Endodermal cell (in vitro differentiated cells): Measurements from ENCODE around the gene XG. TPM values are rescaled to one million over a fixed set of nuclear protein-coding genes. Genes with fewer than 3 reads are reported as not detected.

Experiments used
- DNase-seq: peaks from one replicate; pipeline ENCODE4 v3.0.0-alpha.2; 2017
- H3K27ac ChIP-seq: 2 replicates; pipeline ENCODE4 v1.5.1; 2013; ENCODE audit warnings: mild to moderate bottlenecking, low read depth, low read length, moderate library complexity
- H3K27me3 ChIP-seq: 2 replicates; pipeline ENCODE4 v1.6.1; 2013; ENCODE audit warnings: mild to moderate bottlenecking, low read length, moderate library complexity; ENCODE audit not compliant: insufficient read depth, control insufficient read depth, poor library complexity, severe bottlenecking
- H3K36me3 ChIP-seq: 2 replicates; pipeline ENCODE4 v1.7.0; 2013; ENCODE audit warnings: mild to moderate bottlenecking, low read length, moderate library complexity; ENCODE audit not compliant: control insufficient read depth, insufficient read depth
- H3K4me1 ChIP-seq: one replicate; pipeline ENCODE4 v1.7.0; 2013; ENCODE audit warnings: low read length; ENCODE audit not compliant: control insufficient read depth, insufficient read depth
- H3K4me3 ChIP-seq: 2 replicates; pipeline ENCODE4 v1.5.1; 2013; ENCODE audit warnings: mild to moderate bottlenecking, low read length, moderate library complexity
- H3K9ac ChIP-seq: 2 replicates; pipeline ENCODE4 v1.6.1; 2013; ENCODE audit warnings: mild to moderate bottlenecking, low read length, moderate library complexity; ENCODE audit not compliant: poor library complexity, severe bottlenecking; ENCODE audit errors: extremely low read depth
- H3K9me3 ChIP-seq: 2 replicates; pipeline ENCODE4 v1.6.1; 2013; ENCODE audit warnings: mild to moderate bottlenecking, low read length, moderate library complexity; ENCODE audit not compliant: control insufficient read depth
- H3K27ac Mint-ChIP-seq: 2 replicates; pipeline ENCODE4 v1.8.0; 2020; ENCODE audit warnings: mixed read lengths
- H3K27me3 Mint-ChIP-seq: 2 replicates; pipeline ENCODE4 v1.8.0; 2021; ENCODE audit warnings: mild to moderate bottlenecking, mixed read lengths; ENCODE audit not compliant: insufficient read depth
- H3K36me3 Mint-ChIP-seq: 2 replicates; pipeline ENCODE4 v1.8.0; 2020; ENCODE audit warnings: low read depth, mixed read lengths
- H3K4me1 Mint-ChIP-seq: 2 replicates; pipeline ENCODE4 v1.8.0; 2020; ENCODE audit warnings: mixed read lengths
- H3K4me3 Mint-ChIP-seq: 2 replicates; pipeline ENCODE4 v1.8.0; 2020; ENCODE audit warnings: mild to moderate bottlenecking, moderate library complexity, mixed read lengths
- H3K9me3 Mint-ChIP-seq: 2 replicates; pipeline ENCODE4 v1.8.0; 2020; ENCODE audit warnings: mild to moderate bottlenecking, mixed read lengths
- CTCF ChIP-seq: fragments of 200-600 bp; sonication (generic); conservative IDR thresholded peaks from 2 replicates; pipeline ENCODE4 v1.5.0; 2021; ENCODE audit warnings: antibody characterized with exemption, mild to moderate bottlenecking
- WGBS, 2 experiments: methylation state at CpG; one replicate each; pipeline versions ENCODE4 v1.1.5 to v1.1.7; 2013; ENCODE audit warnings: missing lambda C conversion rate in 2 of 2, mixed read lengths in 1 of 2; ENCODE audit not compliant: insufficient coverage in 1 of 2, insufficient read length in 1 of 2; 5-methylcytosine and 5-hydroxymethylcytosine counted together
- total RNA-seq, 2 donors: library from RNA; stranded (reverse); fragmentation: NEBNext Ultra II Directional in 1 of 2; extraction: Animal tissue kit (Norgen Biotek cat#: 25700) in 1 of 2; gene quantifications; 2 replicates in 1 of 2; 3 replicates in 1 of 2; pipeline ENCODE4 v1.2.1, GENCODE V29; 2021

XG gene
- total RNA-seq, 2 donors from 2014 or later: 1.1 to 1.3 TPM

DNA sequence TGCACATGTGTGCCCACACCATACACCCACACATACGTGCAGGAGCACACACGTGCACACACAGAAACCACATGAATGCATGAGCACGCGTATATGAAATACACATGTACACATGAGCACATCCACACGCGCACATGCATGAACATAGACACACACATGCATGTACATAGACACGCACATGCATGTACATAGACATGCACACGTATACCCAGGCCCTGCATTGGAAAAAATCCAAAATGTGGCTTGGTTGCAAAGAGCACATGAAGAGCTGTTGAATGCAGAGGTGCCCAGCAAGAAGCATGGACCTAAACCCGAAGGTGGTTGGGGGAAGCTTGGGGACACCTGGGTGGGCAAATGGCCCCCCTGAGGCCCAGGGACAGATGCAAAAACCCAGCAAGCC is 42.3 kb upstream of the XG start:
- no peak overlapping the region for H3K4me3 Mint-ChIP-seq
- H3K4me1 ChIP-seq: peaks cover 11% of the 10 kb centered on the region
- peaks cover 32% of the 10 kb centered on the region for H3K36me3 ChIP-seq
- 95 to 98% methylated on average over 7 to 9 of the region's 9 CpGs for WGBS, 2 experiments
- no peaks in the 10 kb centered on the region for H3K27me3 Mint-ChIP-seq
- H3K4me3 ChIP-seq: no peak overlapping the region
- H3K4me1 Mint-ChIP-seq: peaks cover 46% of the 10 kb centered on the region
- H3K27me3 ChIP-seq: no peaks in the 10 kb centered on the region
- TF ChIP-seq CTCF: no peak
- DNase-seq: no peak
- H3K27ac Mint-ChIP-seq: peak overlapping the region; percentile 64
- H3K9me3 ChIP-seq: no peaks in the 10 kb centered on the region
- no peak overlapping the region for H3K9ac ChIP-seq
- peaks cover 28% of the 10 kb centered on the region for H3K36me3 Mint-ChIP-seq
- H3K27ac ChIP-seq: peak overlapping the region; percentile 85
- no peaks in the 10 kb centered on the region for H3K9me3 Mint-ChIP-seq

DNA sequence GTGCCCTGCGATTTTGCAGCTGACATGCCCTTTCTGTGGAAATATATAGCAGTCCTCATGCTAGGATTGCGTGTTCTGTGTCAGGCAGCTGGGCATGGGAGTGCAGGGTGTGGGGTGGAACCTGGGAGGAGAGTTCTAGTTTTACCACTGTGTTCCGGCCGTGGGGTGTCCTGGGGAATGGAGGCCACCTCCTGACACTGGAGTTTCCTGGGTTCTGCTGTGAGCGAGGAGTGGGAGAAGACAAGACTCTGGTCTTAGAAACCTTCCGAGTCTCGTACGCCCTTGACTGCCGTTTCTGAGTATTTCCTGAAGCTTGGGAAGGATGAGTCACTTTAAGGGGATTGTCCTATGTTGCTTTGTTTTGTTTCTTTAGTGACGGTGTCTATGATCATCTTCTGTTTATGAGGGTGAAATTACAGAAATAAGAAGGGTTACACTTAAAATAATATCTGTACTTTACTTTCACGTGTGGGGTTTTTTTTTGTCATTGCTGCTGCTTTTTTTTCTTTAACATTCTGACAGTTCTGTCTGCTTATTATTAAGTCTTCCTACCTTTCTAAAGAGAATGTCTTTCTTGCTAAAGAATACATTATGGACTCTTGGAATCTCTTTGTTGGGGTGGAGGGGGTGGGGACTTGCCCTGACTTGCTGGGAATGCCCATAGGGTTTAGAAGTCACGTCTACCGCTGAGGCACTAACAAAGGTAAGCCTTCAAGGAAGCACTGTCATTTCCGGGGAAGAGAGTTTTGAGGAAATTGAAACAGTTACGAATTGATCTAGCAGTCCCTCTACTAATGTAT is 41.6 kb upstream of the XG start:
- H3K4me1 Mint-ChIP-seq: peaks cover 50% of the 10 kb centered on the region
- peaks cover 7% of the 10 kb centered on the region for H3K9me3 Mint-ChIP-seq
- H3K27ac Mint-ChIP-seq: peak overlapping the region; percentile 64
- no peaks in the 10 kb centered on the region for H3K27me3 ChIP-seq
- no peaks in the 10 kb centered on the region for H3K27me3 Mint-ChIP-seq
- DNase-seq: peak; percentile 61
- H3K4me3 ChIP-seq: no peak overlapping the region
- no peak overlapping the region for H3K9ac ChIP-seq
- H3K9me3 ChIP-seq: no peaks in the 10 kb centered on the region
- no peak overlapping the region for H3K4me3 Mint-ChIP-seq
- peaks cover 14% of the 10 kb centered on the region for H3K4me1 ChIP-seq
- H3K36me3 Mint-ChIP-seq: peaks cover 28% of the 10 kb centered on the region
- H3K36me3 ChIP-seq: peaks cover 35% of the 10 kb centered on the region
- peak overlapping the region; percentile 85 for H3K27ac ChIP-seq
- no peak for TF ChIP-seq CTCF
- 68 to 81% methylated on average over 7 to 15 of the region's 15 CpGs for WGBS, 2 experiments

GRCh38 chrX:2711441-2711840 is 40.4 kb upstream of the XG start:
- no peak overlapping the region for H3K4me3 Mint-ChIP-seq
- H3K9me3 Mint-ChIP-seq: peaks cover 14% of the 10 kb centered on the region
- no peak for DNase-seq
- no peaks in the 10 kb centered on the region for H3K27me3 Mint-ChIP-seq
- H3K27ac Mint-ChIP-seq: no peak overlapping the region
- Histone ChIP-seq H3K4me3 (no peak overlapping the region), H3K9me3 (no peaks in the 10 kb centered on the region), H3K36me3 (peaks cover 36% of the 10 kb centered on the region), H3K27me3 (no peaks in the 10 kb centered on the region), H3K9ac (no peak overlapping the region), H3K27ac (no peak overlapping the region), H3K4me1 (peaks cover 14% of the 10 kb centered on the region)
- H3K36me3 Mint-ChIP-seq: peaks cover 30% of the 10 kb centered on the region
- H3K4me1 Mint-ChIP-seq: peaks cover 48% of the 10 kb centered on the region
- TF ChIP-seq CTCF: no peak
- 96 to 100% methylated on average over 1 to 2 of the region's 2 CpGs for WGBS, 2 experiments
